ENCODE results near the gene NCOA4.
"Not testable (repeated sequence)": the region's sequence is repeated elsewhere in the genome, so short reads cannot be mapped to it uniquely, and the experiment has no call there.

NCOA4 gene

GRCh38 chr10:46052057-46052790, 21.8 kb upstream of the NCOA4 start:
- no peak for DNase-seq

GRCh38 chr10:46050941-46051623, 20.7 kb upstream of the NCOA4 start:
- no peak for DNase-seq

GRCh38 chr10:46049497-46049831, 19.0 kb upstream of the NCOA4 start:
- DNase-seq: not testable (repeated sequence)

DNA sequence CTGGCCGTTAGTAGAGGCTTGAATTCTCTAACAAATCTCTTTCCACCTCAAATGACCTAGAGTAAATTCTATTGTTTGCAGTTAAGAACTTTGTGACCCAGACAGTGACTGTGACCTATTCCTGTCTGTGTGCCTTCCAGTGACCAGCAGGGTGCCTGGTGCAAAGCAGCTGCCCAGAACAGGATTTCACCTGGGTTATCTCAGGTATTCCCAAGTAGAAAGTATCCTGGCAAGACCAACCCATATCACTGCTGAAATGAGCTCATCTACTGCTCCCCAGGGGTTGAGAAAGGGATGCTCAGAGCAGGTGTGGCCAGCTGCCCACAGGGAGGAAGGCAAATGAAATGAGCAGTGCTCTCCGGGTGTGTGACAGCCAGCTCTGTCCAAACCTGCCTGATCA, 17.7 kb upstream of the NCOA4 start:
- DNase-seq: no peak

DNA sequence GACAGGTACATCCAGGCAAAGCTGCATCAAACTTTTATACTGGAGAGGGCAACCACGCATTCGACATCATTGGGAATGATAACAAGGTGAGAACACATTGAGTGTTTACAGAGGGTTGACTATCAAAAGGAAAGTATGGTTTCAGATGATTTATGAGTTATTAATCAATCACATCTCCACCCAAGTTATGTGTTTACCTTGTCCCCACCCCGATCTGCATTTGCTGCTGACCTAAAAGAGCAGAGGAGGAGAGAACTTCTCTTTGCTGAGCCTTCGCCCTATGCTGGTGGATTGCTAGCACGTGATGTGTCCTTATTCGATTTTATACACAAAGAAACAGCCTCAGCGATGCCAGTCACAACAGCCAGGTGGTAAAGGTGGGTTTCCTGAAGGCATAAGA, 15.8 kb upstream of the NCOA4 start, which contains the start of gene MSMB:
Gene MSMB (minus strand): TSS at position 9 of the 400 bp plus-strand sequence. CDS start 32 bp downstream, outside the sequence.
- no peak for DNase-seq

GRCh38 chr10:46042527-46042926, 12.1 kb upstream of the NCOA4 start:
- no peak for DNase-seq

DNA sequence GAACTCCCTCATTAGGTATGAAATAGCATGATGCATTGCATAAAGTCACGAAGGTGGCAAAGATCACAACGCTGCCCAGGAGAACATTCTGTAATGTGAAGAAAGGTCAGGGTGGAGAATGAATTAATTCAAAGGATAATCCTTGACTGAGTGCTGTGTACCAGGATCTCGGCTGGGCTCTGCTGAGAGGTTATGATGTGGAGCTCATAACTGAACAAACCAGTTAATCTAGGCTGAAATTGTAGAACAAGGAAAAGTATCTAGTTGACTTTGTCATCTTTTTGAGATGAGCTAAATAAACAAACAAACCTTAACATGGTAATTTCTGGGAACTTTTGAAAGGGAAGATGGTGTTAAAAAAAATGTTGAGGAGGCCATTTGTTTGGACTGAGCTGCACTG, 9.6 kb upstream of the NCOA4 start:
- DNase-seq: no peak

DNA sequence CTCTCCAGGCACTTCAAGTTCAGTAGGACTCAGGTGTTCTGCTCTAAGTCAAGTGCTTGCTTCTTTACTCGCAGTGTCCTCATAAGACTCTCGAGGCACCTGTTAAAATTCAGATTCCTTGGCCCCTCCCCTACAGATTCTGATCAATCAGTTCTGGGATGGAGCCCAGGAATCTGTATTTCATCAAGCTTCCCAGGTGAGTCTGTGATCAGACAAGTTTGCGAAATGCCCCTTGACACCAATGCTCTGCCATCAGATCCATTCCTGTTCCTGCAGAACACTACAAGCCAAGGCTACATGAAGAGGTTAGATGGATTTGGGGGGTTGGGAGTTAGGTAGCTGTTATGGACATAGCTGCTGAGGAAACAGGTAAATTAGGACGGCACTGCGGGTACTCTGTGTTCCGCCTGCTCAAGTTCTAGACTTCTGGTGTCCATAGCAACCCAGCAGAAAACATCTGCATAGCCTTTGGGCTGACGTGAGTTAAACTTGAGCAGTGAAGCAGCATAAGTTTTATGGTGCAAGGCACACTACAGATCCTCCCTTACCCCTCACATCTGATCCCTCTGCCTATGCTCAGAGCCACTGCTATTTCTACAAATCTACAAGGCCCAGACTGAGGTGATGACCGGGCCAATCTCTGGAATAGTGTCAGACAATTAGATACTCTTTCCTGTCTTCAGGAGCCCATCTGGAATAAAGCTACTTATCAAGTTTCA, 6.8 kb upstream of the NCOA4 start:
- no peak for DNase-seq

DNA sequence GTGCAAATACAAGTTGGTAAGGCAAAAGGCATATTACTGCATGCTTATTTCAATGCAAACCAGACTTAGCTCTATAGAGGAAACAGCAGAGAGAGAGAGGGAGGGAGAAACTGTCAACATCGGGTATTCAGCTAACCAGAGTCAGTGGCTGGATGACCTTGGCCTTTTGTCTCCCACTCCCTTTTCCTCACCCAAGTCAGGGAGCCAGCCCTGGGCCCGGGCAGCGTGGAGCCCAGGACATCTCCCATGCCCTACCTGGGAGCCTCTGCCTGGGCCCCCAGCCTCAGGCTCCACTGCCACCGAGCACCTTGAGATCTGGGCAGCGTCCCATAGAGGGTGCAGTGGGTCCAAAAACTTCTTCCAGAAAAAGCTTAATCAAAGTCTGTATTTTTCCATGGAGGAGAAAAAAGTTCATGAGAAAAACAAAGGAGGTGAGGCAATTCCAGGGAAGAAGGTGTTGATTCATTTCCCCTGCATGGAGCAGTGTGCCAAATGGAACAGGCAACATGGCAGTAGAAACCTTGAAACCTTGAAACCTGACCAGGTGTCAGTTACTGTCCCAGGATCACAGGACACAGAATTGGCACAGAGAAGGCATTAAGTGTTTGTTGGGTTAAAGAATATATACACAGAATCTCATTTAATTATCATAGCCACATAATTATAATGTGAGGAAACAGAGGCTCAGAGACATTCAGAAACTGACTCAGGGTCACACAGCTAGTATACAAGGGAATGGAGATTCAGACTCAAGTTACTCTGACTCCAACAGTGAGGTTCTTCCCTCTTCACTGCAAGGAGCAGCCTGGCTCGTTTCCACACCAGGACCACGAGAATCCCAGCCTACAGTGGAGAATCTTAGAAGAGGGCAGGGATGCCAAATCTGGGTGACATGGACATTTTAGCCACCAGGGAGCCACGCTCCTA, 5.8 kb upstream of the NCOA4 start:
- no peak for DNase-seq

DNA sequence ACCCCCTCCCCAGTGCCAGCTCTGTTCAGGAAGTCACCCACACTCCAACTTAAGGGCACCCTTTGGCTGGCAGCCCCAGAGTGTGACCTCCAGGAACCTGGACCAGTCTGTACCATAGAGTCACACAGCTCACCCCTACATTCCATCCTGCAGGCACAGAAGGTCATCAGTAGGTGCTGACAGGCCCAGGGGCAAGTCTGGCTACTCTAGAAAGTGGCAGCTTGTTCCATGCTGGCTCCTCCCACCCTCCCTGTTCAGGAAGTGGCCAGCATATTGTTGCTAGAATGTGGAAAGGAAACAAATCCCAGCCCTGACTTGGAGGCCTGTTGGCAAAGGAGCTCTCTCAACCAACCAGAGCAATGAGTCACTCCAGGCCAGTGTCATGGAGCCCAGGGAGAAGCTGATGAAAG, 3.2 kb upstream of the NCOA4 start:
- no peak for DNase-seq

GRCh38 chr10:46031648-46032532, 1.5 kb upstream of the NCOA4 start:
- DNase-seq: no peak

- DNase-seq: no peak
Observed at GRCh38 chr10:46029461-46030030, 877 bp downstream of the NCOA4 start.

- DNase-seq: no peak
Observed at GRCh38 chr10:46028584-46029460, 1.6 kb downstream of the NCOA4 start.

DNA sequence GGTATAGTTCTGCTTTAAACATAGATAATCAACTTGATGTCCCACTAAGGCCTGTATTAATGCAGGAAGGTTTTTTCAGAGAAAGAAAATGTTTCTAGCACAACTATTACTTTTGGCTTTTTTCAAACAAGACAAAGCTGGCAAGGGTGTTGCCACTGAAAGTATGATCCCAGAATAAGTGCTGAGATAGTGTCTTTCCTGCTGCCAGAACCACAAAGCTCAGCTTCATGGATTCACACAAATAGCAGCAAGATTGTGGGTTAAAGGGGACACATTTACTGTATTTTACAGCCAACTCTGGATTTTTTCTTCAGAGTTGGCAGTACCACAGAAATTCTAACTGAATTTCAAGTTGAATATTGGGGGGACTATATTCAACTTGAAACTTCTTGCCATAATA, 4.3 kb downstream of the NCOA4 start:
- no peak for DNase-seq

DNA sequence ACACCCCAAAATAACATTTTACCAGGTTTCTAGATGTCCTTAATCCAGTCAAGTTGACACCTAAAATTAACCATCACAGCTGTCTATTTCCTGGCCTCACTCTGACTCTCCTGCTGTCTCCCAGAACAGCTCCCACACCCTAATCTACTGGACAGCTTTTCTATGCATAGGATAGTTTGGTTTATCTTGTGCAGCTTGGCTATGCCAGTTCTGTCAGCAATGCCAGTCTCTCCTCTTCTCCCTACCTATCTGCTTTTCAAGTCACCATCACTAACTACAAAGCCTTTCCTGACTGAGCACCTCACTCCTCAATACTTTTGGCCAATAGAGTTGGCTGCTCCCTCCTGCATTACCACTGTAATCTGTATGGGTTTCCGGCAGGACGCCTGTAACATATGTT, 5.0 kb downstream of the NCOA4 start:
- DNase-seq: no peak

DNA sequence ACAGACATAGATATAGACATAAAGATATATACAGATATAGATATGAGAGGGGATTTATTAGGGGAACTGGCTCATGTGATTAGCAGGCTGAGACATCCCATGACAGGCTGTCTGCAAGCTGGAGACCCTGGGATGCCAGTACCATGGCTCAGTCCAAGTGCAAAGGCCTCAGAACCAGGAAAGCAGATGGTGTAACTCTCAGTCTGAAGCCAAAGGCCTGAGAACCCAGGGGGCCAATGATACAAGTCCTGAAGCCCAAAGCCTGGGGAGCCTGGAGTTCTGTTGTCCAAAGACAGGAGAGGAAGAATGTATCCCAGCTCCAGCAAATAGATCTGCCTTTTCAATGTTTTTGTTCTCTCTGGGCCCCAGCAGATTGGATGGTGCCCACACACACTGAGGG, 5.5 kb downstream of the NCOA4 start:
- DNase-seq: no peak

GRCh38 chr10:46022978-46023702, 7.3 kb downstream of the NCOA4 start:
- peak; percentile 60 for DNase-seq

- no peak for DNase-seq
Observed at GRCh38 chr10:46020344-46020657, 10.1 kb downstream of the NCOA4 start.

DNA sequence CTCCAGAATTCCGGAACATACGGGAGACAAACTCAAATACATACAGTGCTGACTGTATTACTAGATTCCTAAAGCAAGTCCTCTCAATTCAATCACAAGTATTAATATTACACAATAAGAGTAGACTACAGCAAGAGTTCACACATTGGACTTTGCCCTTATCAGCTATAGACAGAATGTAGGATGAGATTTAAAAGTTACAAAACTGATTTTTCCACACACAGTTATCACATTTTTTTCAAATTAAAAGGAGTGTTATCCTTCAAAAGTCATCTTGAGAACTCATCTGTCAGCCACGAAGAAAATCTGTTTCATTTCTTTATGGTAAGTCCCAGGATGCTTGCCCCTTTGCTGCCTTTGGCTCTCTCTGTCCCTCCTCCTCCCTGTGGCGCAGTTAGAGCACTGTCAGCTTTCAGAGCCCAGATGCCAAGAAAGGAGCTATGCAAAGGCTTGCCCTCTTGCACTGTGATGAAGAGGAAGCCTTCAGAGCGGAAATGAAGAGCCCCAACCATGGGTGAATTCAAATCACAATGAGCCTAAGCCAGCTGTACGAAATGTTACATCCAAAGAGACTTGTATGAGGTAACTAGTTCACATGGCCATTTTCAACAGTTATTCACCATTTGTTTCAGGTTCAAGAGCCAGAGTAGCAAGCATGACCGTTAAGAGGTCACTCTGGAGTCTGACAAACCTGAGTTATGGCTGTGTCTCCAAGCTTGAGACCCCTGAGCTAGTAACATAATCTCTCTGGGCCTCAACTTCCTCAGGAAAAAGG, 10.7 kb downstream of the NCOA4 start:
- DNase-seq: no peak

Measured in cortex of kidney (tissue), 1 donor.